ENCODE results near the gene ATP13A2.

Gene ATP13A2

GRCh38 chr1:16982902-16983301, 28.8 kb downstream of the ATP13A2 start:
- Histone ChIP-seq H3K4me2 (ENCODE audit: low read depth, low read length, poor library complexity, severe bottlenecking) (no peak overlapping the region), H3K9me3 (ENCODE audit: insufficient read depth, low read depth, low read length) (no peaks in the 10 kb centered on the region), H2AFZ (ENCODE audit: low read length) (no peak overlapping the region), H3K4me3 (ENCODE audit: low read length, poor library complexity, severe bottlenecking) (no peak overlapping the region), H3K9ac (ENCODE audit: low read depth, low read length, poor library complexity, severe bottlenecking) (no peak overlapping the region), H3K79me2 (ENCODE audit: insufficient read depth, low read length) (no peaks in the 10 kb centered on the region), H3K9me2 (replicated peaks; ENCODE audit: low read depth, low read length) (no peaks in the 10 kb centered on the region), H3F3A (ENCODE audit: low read depth) (no peaks in the 10 kb centered on the region), H3K36me3 (ENCODE audit: insufficient read depth, low read length) (no peaks in the 10 kb centered on the region; the same call in 1 of the 2 replicates), H3K27me3 (ENCODE audit: insufficient read depth, low read length, poor library complexity, severe bottlenecking) (no peaks in the 10 kb centered on the region), H3K4me1 (ENCODE audit: insufficient read depth, low read length, poor library complexity, severe bottlenecking) (peaks cover 11% of the 10 kb centered on the region), H4K20me1 (ENCODE audit: insufficient read depth, low read length, poor library complexity, severe bottlenecking) (no peaks in the 10 kb centered on the region)
- TF ChIP-seq CTCF (conservative IDR thresholded peaks at IDR 0.05; ENCODE audit: low read length), result no peak

- TF ChIP-seq CTCF (conservative IDR thresholded peaks at IDR 0.05; ENCODE audit: low read length) (no peak), EZH2phosphoT487 (IDR thresholded peaks at IDR 0.05; ENCODE audit: borderline replicate concordance) (no peak)
- H3K9ac ChIP-seq (ENCODE audit: low read depth, low read length, poor library complexity, severe bottlenecking), result no peak overlapping the region
- no peaks in the 10 kb centered on the region for H3K9me3 ChIP-seq (ENCODE audit: insufficient read depth, low read depth, low read length)
- H3K4me1 ChIP-seq (ENCODE audit: insufficient read depth, low read length, poor library complexity, severe bottlenecking), result peaks cover 11% of the 10 kb centered on the region
- H3K9me2 ChIP-seq (replicated peaks; ENCODE audit: low read depth, low read length), result no peaks in the 10 kb centered on the region
- H3K36me3 ChIP-seq (ENCODE audit: insufficient read depth, low read length), result no peaks in the 10 kb centered on the region; the same call in 1 of the 2 replicates
- no peaks in the 10 kb centered on the region for H3K79me2 ChIP-seq (ENCODE audit: insufficient read depth, low read length)
- no peaks in the 10 kb centered on the region for H3K27me3 ChIP-seq (ENCODE audit: insufficient read depth, low read length, poor library complexity, severe bottlenecking)
- no peak overlapping the region for H2AFZ ChIP-seq (ENCODE audit: low read length)
- no peak overlapping the region for H3K4me3 ChIP-seq (ENCODE audit: low read length, poor library complexity, severe bottlenecking)
- H3F3A ChIP-seq (ENCODE audit: low read depth), result no peaks in the 10 kb centered on the region
- H4K20me1 ChIP-seq (ENCODE audit: insufficient read depth, low read length, poor library complexity, severe bottlenecking), result no peaks in the 10 kb centered on the region
- no peak overlapping the region for H3K4me2 ChIP-seq (ENCODE audit: low read depth, low read length, poor library complexity, severe bottlenecking)
Observed at GRCh38 chr1:16981269-16981849, 30.4 kb downstream of the ATP13A2 start.

GRCh38 chr1:16980473-16981268, 31.1 kb downstream of the ATP13A2 start, which contains the start of gene MFAP2:
Gene MFAP2, minus strand, starts transcription at chr1:16980620. Its CDS starts 2,347 bp downstream, at chr1:16978273.
- no peak within 1 kb of the TSS for H3K9ac ChIP-seq (ENCODE audit: low read depth, low read length, poor library complexity, severe bottlenecking)
- H4K20me1 ChIP-seq (ENCODE audit: insufficient read depth, low read length, poor library complexity, severe bottlenecking), result no peaks in the 10 kb centered on the region
- H3K79me2 ChIP-seq (ENCODE audit: insufficient read depth, low read length), result no peaks in the 10 kb centered on the region
- H3K4me2 ChIP-seq (ENCODE audit: low read depth, low read length, poor library complexity, severe bottlenecking), result no peak within 1 kb of the TSS
- no peak for TF ChIP-seq CTCF (conservative IDR thresholded peaks at IDR 0.05; ENCODE audit: low read length)
- TF ChIP-seq EZH2phosphoT487 (IDR thresholded peaks at IDR 0.05; ENCODE audit: borderline replicate concordance), result no peak
- H3K9me3 ChIP-seq (ENCODE audit: insufficient read depth, low read depth, low read length), result no peaks in the 10 kb centered on the region
- H3K36me3 ChIP-seq (ENCODE audit: insufficient read depth, low read length), result no peaks in the 10 kb centered on the region
- no peak within 1 kb of the TSS for H3K4me3 ChIP-seq (ENCODE audit: low read length, poor library complexity, severe bottlenecking)
- peaks cover 11% of the 10 kb centered on the region for H3K4me1 ChIP-seq (ENCODE audit: insufficient read depth, low read length, poor library complexity, severe bottlenecking)
- no peak within 1 kb of the TSS for H2AFZ ChIP-seq (ENCODE audit: low read length)
- no peaks in the 10 kb centered on the region for H3K27me3 ChIP-seq (ENCODE audit: insufficient read depth, low read length, poor library complexity, severe bottlenecking)
- no peaks in the 10 kb centered on the region for H3F3A ChIP-seq (ENCODE audit: low read depth)
- H3K9me2 ChIP-seq (replicated peaks; ENCODE audit: low read depth, low read length), result no peaks in the 10 kb centered on the region

Data from Loucy (cell line).